K562 (cell line): ENCODE data around the gene GPC3.

Experiments
- MBD2 ChIP-seq: sonication (generic); IDR thresholded peaks from 2 replicates; pipeline ENCODE4 v1.6.1; 2016; ENCODE audit warnings: low read depth, borderline replicate concordance
- SLC30A9 ChIP-seq: fragments of 250-450 bp; sonication (Bioruptor Pico); IDR thresholded peaks from 2 replicates; pipeline ENCODE4 v1.8.0; 2022; ENCODE audit warnings: mild to moderate bottlenecking, moderate library complexity

- TF ChIP-seq SLC30A9 (CRISPR knock-in tag) (no peak), MBD2 (no peak)
These were observed at the start of gene GPC3 for GRCh38 chrX:133985164-133985966.
